ENCODE results near the gene ZDHHC14. TPM values are rescaled to one million over a fixed set of nuclear protein-coding genes. Genes with fewer than 3 reads are reported as not detected.

Gene ZDHHC14
- total RNA-seq, 1 experiment from 2014 or later = 3.2 TPM

DNA sequence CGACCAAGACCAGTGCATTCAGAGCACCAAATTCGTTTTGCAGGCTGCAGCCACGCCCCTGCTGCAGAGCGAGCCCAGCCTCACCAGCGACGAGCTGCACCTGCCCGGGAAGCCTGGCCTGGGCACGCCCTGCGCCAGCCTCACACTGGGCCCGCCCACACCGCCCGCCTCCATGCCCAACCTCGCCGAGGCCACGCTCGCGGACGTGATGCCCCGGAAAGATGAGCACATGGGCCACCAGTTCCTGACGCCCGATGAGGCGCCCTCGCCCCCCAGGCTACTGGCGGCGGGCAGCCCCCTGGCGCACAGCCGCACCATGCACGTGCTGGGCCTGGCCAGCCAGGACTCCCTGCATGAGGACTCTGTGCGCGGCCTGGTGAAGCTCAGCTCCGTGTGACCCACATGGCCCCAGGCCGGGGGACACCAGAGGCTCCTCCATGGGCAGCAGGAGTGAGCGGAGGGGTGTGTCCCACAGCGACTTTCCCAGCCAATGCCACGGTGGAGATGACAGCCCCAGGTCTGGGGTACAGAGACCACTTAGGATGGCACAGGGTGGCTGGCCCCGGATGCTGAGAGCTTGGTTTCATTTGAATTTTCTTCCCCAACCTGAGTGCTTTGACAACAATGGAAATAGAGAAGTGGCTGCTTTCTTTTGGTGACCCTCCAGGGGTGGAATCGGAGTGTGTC is 291.9 kb downstream of the ZDHHC14 start:
- H3K4me3 ChIP-seq (ENCODE audit: low read depth, low read length, poor library complexity, severe bottlenecking) = no peak overlapping the region
- TF ChIP-seq EZH2 (IDR thresholded peaks at IDR 0.05; ENCODE audit: borderline replicate concordance, low read depth, low read length, poor library complexity, severe bottlenecking) = no peak
- TF ChIP-seq, protein P1, sequence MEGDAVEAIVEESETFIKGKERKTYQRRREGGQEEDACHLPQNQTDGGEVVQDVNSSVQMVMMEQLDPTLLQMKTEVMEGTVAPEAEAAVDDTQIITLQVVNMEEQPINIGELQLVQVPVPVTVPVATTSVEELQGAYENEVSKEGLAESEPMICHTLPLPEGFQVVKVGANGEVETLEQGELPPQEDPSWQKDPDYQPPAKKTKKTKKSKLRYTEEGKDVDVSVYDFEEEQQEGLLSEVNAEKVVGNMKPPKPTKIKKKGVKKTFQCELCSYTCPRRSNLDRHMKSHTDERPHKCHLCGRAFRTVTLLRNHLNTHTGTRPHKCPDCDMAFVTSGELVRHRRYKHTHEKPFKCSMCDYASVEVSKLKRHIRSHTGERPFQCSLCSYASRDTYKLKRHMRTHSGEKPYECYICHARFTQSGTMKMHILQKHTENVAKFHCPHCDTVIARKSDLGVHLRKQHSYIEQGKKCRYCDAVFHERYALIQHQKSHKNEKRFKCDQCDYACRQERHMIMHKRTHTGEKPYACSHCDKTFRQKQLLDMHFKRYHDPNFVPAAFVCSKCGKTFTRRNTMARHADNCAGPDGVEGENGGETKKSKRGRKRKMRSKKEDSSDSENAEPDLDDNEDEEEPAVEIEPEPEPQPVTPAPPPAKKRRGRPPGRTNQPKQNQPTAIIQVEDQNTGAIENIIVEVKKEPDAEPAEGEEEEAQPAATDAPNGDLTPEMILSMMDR (conservative IDR thresholded peaks at IDR 0.05; ENCODE audit: low read depth, low read length) = no peak
- H3K36me3 ChIP-seq (ENCODE audit: insufficient read depth, low read length, poor library complexity, severe bottlenecking) = no peaks in the 10 kb centered on the region
- no peaks in the 10 kb centered on the region for H3K9me3 ChIP-seq (ENCODE audit: low read depth, low read length, poor library complexity, severe bottlenecking)
- H3K4me1 ChIP-seq (ENCODE audit: insufficient read depth, low read length, poor library complexity, severe bottlenecking) = peaks cover 5% of the 10 kb centered on the region
- POLR2A ChIA-PET (ENCODE audit: low non-redundant PET) = no interaction called here
- no peak overlapping the region for H3K27ac ChIP-seq (ENCODE audit: low read depth, low read length, poor library complexity, severe bottlenecking)
- DNase-seq (ENCODE audit: low spot score) = no peak
- intact Hi-C loops (cut with micrococcal nuclease; ENCODE audit: unreplicated experiment) = no loop called here
- BruUV-seq (replicated peaks) = no TSS peak
- no peaks in the 10 kb centered on the region for H3K27me3 ChIP-seq (replicated peaks; ENCODE audit: insufficient read depth, low read depth, low read length, poor library complexity)
- CTCF ChIA-PET = no interaction called here

DNA sequence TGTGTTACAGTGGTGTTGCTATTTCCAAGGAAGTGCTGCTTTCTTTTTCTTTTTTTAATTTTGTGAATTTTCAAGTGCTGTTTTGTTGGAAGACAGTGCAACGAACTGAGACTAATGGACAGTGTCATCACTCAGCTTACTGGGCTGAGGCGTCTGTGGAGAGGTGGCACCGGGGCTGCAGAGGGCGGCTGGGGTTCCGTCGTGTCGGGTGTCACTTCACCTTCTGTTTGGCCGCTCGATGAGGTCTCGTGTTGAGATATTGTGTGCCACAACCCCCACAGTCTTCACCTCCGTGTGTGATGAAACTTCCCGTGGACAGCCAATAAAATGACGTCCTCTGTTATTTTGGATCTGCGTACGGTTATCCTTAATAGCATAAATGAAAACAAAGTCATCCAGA is 292.6 kb downstream of the ZDHHC14 start:
- ChIA-PET POLR2A (ENCODE audit: low non-redundant PET) (no interaction called here), CTCF (no interaction called here)
- no peak overlapping the region for H3K27ac ChIP-seq (ENCODE audit: low read depth, low read length, poor library complexity, severe bottlenecking)
- TF ChIP-seq EZH2 (IDR thresholded peaks at IDR 0.05; ENCODE audit: borderline replicate concordance, low read depth, low read length, poor library complexity, severe bottlenecking) = no peak
- H3K4me1 ChIP-seq (ENCODE audit: insufficient read depth, low read length, poor library complexity, severe bottlenecking) = peaks cover 5% of the 10 kb centered on the region
- intact Hi-C loops (cut with micrococcal nuclease; ENCODE audit: unreplicated experiment) = no loop called here
- DNase-seq (ENCODE audit: low spot score) = no peak
- no peaks in the 10 kb centered on the region for H3K9me3 ChIP-seq (ENCODE audit: low read depth, low read length, poor library complexity, severe bottlenecking)
- BruUV-seq (replicated peaks) = no TSS peak
- H3K4me3 ChIP-seq (ENCODE audit: low read depth, low read length, poor library complexity, severe bottlenecking) = no peak overlapping the region
- H3K36me3 ChIP-seq (ENCODE audit: insufficient read depth, low read length, poor library complexity, severe bottlenecking) = no peaks in the 10 kb centered on the region
- H3K27me3 ChIP-seq (replicated peaks; ENCODE audit: insufficient read depth, low read depth, low read length, poor library complexity) = no peaks in the 10 kb centered on the region

DNA sequence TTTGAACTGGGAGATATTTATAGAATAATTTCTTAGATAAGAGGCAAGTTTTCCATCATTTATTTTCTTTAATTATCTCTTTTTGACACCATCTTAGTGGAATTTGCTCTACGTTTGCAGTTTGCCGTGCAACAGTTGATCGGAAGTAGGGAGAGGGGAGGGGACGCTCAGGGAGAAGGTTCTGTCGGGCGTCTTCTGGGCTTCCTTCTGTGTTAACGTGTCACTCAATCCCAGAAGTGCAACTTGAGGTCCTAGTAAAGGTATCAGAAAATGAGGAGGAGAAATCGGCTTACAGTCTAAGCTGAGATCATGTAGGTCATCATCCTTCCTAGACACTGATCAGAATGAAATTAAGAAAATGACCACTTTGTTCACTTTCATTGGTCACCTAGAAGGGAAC is 293.1 kb downstream of the ZDHHC14 start:
- no peak for TF ChIP-seq EZH2 (IDR thresholded peaks at IDR 0.05; ENCODE audit: borderline replicate concordance, low read depth, low read length, poor library complexity, severe bottlenecking)
- TF ChIP-seq, protein P1 (conservative IDR thresholded peaks at IDR 0.05; ENCODE audit: low read depth, low read length) = no peak
- BruUV-seq (replicated peaks) = no TSS peak
- Histone ChIP-seq H3K9me3 (ENCODE audit: low read depth, low read length, poor library complexity, severe bottlenecking) (no peaks in the 10 kb centered on the region), H3K27ac (ENCODE audit: low read depth, low read length, poor library complexity, severe bottlenecking) (no peak overlapping the region), H3K27me3 (replicated peaks; ENCODE audit: insufficient read depth, low read depth, low read length, poor library complexity) (no peaks in the 10 kb centered on the region), H3K4me3 (ENCODE audit: low read depth, low read length, poor library complexity, severe bottlenecking) (no peak overlapping the region), H3K4me1 (ENCODE audit: insufficient read depth, low read length, poor library complexity, severe bottlenecking) (peaks cover 5% of the 10 kb centered on the region), H3K36me3 (ENCODE audit: insufficient read depth, low read length, poor library complexity, severe bottlenecking) (no peaks in the 10 kb centered on the region)
- ChIA-PET CTCF (no interaction called here), POLR2A (ENCODE audit: low non-redundant PET) (no interaction called here)
- no peak for DNase-seq (ENCODE audit: low spot score)
- intact Hi-C loops (cut with micrococcal nuclease; ENCODE audit: unreplicated experiment) = no loop called here

DNA sequence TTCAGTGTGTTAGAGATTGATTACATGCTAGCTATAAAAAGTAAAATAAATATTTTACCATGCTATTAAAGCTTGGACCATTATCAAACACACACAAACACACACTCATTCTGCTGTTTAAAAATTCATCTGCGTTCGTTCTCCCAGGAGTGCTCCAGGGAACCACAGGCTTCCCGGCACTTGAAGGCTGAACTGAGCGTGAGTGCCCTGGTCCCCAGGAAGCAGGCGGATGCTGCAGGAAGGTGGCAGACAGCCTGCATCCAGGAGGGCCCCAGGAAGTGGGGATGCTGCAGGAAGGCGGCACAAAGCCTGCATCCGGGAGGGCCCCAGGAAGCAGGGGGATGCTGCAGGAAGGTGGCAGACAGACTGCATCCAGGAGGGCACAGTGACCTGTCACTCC is 294.8 kb downstream of the ZDHHC14 start:
- DNase-seq (ENCODE audit: low spot score) = no peak
- H3K36me3 ChIP-seq (ENCODE audit: insufficient read depth, low read length, poor library complexity, severe bottlenecking) = no peaks in the 10 kb centered on the region
- no peaks in the 10 kb centered on the region for H3K4me1 ChIP-seq (ENCODE audit: insufficient read depth, low read length, poor library complexity, severe bottlenecking)
- H3K27me3 ChIP-seq (replicated peaks; ENCODE audit: insufficient read depth, low read depth, low read length, poor library complexity) = no peaks in the 10 kb centered on the region
- no TSS peak for BruUV-seq (replicated peaks)
- no peaks in the 10 kb centered on the region for H3K9me3 ChIP-seq (ENCODE audit: low read depth, low read length, poor library complexity, severe bottlenecking)
- no peak overlapping the region for H3K27ac ChIP-seq (ENCODE audit: low read depth, low read length, poor library complexity, severe bottlenecking)
- no peak overlapping the region for H3K4me3 ChIP-seq (ENCODE audit: low read depth, low read length, poor library complexity, severe bottlenecking)
- intact Hi-C loops (cut with micrococcal nuclease; ENCODE audit: unreplicated experiment) = no loop called here
- no peak for TF ChIP-seq EZH2 (IDR thresholded peaks at IDR 0.05; ENCODE audit: borderline replicate concordance, low read depth, low read length, poor library complexity, severe bottlenecking)
- TF ChIP-seq, protein P1 (conservative IDR thresholded peaks at IDR 0.05; ENCODE audit: low read depth, low read length) = no peak
- POLR2A ChIA-PET (ENCODE audit: low non-redundant PET) = no interaction called here
- CTCF ChIA-PET = no interaction called here

Data from A673 (cell line).